DND-41 (cell line): ENCODE measurements around the gene IL2RA.
"Not testable (repeated sequence)": the region's sequence is repeated elsewhere in the genome, so short reads cannot be mapped to it uniquely, and the experiment has no call there.

Source experiments
- ATAC-seq: fragments of 200-7000 bp; cut with Tn5 transposase; 3 replicates; pipeline ENCODE4 v1.9.1; 2021; ENCODE audit warnings: low read depth; ENCODE audit not compliant: insufficient read depth
- DNase-seq: peaks from one replicate; pipeline ENCODE4 v3.0.0-alpha.2; 2020
- H2AFZ ChIP-seq: 2 replicates; pipeline ENCODE4 v1.6.0; 2012; ENCODE audit warnings: low read depth, low read length
- H3K27ac ChIP-seq: 2 replicates; pipeline ENCODE4 v1.5.1; 2012; ENCODE audit warnings: low read length, inconsistent platforms
- H3K27me3 ChIP-seq: fragments of 200-600 bp; sonication (generic); 2 replicates; pipeline ENCODE4 v1.6.0; 2012; ENCODE audit warnings: low read length, mild to moderate bottlenecking, inconsistent platforms; ENCODE audit not compliant: insufficient read depth, poor library complexity
- H3K36me3 ChIP-seq: 2 replicates; pipeline ENCODE4 v1.5.1; 2012; ENCODE audit warnings: low read length, inconsistent platforms; ENCODE audit not compliant: insufficient read depth
- H3K4me1 ChIP-seq: 2 replicates; pipeline ENCODE4 v1.5.1; 2012; ENCODE audit warnings: mild to moderate bottlenecking, low read length; ENCODE audit not compliant: insufficient read depth
- H3K4me2 ChIP-seq: 2 replicates; pipeline ENCODE4 v1.6.0; 2012; ENCODE audit warnings: mild to moderate bottlenecking, moderate library complexity, low read length, inconsistent platforms; ENCODE audit not compliant: insufficient read depth
- H3K4me3 ChIP-seq, 2 experiments: fragments of 200-600 bp in 1 of 2; shearing (Covaris generic) in 1 of 2; 2 replicates each; pipeline ENCODE4 v1.5.1; 2012 to 2016; ENCODE audit warnings: inconsistent platforms in 2 of 2, low read length in 2 of 2, mild to moderate bottlenecking in 2 of 2, low read depth in 1 of 2, moderate library complexity in 1 of 2
- H3K79me2 ChIP-seq: 2 replicates; pipeline ENCODE4 v1.6.0; 2012; ENCODE audit warnings: low read length, inconsistent platforms; ENCODE audit not compliant: insufficient read depth
- H3K9ac ChIP-seq: 2 replicates; pipeline ENCODE4 v1.6.0; 2012; ENCODE audit warnings: low read depth, mild to moderate bottlenecking, inconsistent platforms, low read length, moderate library complexity
- H3K9me3 ChIP-seq: 2 replicates; pipeline ENCODE4 v1.5.1; 2012; ENCODE audit warnings: low read length, moderate library complexity, mild to moderate bottlenecking, inconsistent platforms; ENCODE audit not compliant: insufficient read depth, severe bottlenecking
- H4K20me1 ChIP-seq: 2 replicates; pipeline ENCODE4 v1.6.0; 2012; ENCODE audit warnings: low read length; ENCODE audit not compliant: insufficient read depth
- EZH2 ChIP-seq: IDR thresholded peaks from 3 replicates; pipeline ENCODE4 v1.6.1; 2012; ENCODE audit warnings: borderline replicate concordance, low read depth, mild to moderate bottlenecking, moderate library complexity, low read length, inconsistent platforms; ENCODE audit not compliant: severe bottlenecking
- TF ChIP-seq, protein P1 (sequence below): IDR thresholded peaks from 2 replicates; pipeline ENCODE4 v1.5.1; 2012; ENCODE audit warnings: borderline replicate concordance, low read length, moderate library complexity, mild to moderate bottlenecking; ENCODE audit not compliant: poor library complexity, severe bottlenecking; ENCODE audit errors: extremely low read depth

Gene IL2RA

DNA sequence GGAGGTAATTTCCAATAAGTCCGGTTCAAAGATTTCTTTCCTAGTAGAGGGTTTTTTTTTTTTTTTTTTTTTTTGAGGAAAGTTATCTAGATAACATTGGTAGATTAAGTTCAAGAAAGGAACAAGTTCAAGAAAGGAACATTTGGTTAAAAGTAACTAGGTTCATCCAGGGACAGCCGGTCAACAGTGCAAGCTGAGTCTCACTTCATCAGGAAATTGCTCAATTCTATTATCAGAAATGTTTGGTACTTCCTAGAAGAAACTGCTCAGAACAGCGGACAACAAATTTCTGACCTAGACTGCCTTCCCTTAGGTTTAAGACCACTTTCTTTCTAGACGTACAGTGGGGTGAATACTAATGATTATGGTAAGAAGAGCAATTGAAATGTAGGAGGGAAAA lies 3.7 kb upstream of the IL2RA start:
- no peak for DNase-seq

DNA sequence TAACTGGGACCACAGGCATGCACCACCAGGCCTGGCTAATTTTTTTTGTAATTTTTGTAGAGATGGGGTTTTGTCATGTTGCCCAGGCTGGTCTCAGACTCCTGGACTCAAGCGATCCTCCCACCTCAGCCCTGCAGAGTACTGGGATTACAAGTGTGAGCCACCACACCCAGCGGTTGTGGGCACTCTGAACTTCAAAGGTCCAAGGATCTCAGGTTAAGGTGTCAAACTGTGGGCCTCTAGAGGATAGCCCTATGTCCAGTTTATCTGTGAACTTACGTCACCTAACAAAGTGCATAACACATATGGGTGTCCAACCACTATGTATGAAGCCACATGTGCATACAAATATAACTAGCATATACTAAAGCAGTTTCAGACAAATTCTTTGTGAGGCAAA lies 3.2 kb upstream of the IL2RA start:
- no peak overlapping the region for H3K9ac ChIP-seq
- H3K4me3 ChIP-seq = no peak overlapping the region
- no peaks in the 10 kb centered on the region for H4K20me1 ChIP-seq
- H3K79me2 ChIP-seq = no peaks in the 10 kb centered on the region
- no peak overlapping the region for H3K4me2 ChIP-seq
- ATAC-seq (no peak), DNase-seq (no peak)
- no peaks in the 10 kb centered on the region for H3K36me3 ChIP-seq
- no peak overlapping the region for H2AFZ ChIP-seq
- no peaks in the 10 kb centered on the region for H3K9me3 ChIP-seq
- H3K27me3 ChIP-seq = no peaks in the 10 kb centered on the region
- H3K4me1 ChIP-seq = peaks cover 42% of the 10 kb centered on the region
- no peak overlapping the region for H3K27ac ChIP-seq
- TF ChIP-seq, protein P1, sequence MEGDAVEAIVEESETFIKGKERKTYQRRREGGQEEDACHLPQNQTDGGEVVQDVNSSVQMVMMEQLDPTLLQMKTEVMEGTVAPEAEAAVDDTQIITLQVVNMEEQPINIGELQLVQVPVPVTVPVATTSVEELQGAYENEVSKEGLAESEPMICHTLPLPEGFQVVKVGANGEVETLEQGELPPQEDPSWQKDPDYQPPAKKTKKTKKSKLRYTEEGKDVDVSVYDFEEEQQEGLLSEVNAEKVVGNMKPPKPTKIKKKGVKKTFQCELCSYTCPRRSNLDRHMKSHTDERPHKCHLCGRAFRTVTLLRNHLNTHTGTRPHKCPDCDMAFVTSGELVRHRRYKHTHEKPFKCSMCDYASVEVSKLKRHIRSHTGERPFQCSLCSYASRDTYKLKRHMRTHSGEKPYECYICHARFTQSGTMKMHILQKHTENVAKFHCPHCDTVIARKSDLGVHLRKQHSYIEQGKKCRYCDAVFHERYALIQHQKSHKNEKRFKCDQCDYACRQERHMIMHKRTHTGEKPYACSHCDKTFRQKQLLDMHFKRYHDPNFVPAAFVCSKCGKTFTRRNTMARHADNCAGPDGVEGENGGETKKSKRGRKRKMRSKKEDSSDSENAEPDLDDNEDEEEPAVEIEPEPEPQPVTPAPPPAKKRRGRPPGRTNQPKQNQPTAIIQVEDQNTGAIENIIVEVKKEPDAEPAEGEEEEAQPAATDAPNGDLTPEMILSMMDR = no peak
- TF ChIP-seq EZH2 = no peak

More for the DNA sequence above, 3.7 kb upstream of the IL2RA start:
- no peaks in the 10 kb centered on the region for H3K36me3 ChIP-seq
- no peak overlapping the region for H3K4me3 ChIP-seq
- H3K9ac ChIP-seq = no peak overlapping the region
- H3K27ac ChIP-seq = no peak overlapping the region
- no peaks in the 10 kb centered on the region for H3K27me3 ChIP-seq
- no peak for ATAC-seq
- TF ChIP-seq, protein P1 = no peak
- TF ChIP-seq EZH2 = no peak
- H3K4me1 ChIP-seq = peaks cover 46% of the 10 kb centered on the region
- H3K4me2 ChIP-seq = no peak overlapping the region
- no peaks in the 10 kb centered on the region for H3K9me3 ChIP-seq
- no peaks in the 10 kb centered on the region for H4K20me1 ChIP-seq
- H2AFZ ChIP-seq = no peak overlapping the region
- H3K79me2 ChIP-seq = no peaks in the 10 kb centered on the region

DNA sequence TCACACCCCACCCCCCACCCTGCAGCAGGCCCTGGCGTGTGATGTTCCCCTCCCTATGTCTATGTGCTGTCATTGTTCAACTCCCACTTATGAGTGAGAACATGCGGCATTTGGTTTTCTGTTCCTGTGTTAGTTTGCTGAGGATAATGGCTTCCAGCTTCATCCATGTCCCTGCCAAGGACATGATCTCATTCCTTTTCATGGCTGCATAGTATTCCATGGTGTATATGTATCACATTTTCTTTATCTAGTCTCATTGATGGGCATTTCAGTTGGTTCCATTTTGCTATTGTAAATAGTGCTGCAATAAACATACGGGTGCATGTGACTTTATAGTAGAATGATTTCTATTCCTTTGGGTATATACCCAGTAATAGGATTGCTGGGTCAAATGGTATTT lies 2.6 kb upstream of the IL2RA start:
- not testable (repeated sequence) for H2AFZ ChIP-seq, H3K4me3 ChIP-seq, H3K4me2 ChIP-seq, H4K20me1 ChIP-seq, ATAC-seq, H3K27me3 ChIP-seq, H3K9me3 ChIP-seq, H3K27ac ChIP-seq, H3K79me2 ChIP-seq, H3K36me3 ChIP-seq, DNase-seq, H3K9ac ChIP-seq
- peaks cover 35% of the 10 kb centered on the region for H3K4me1 ChIP-seq

DNA sequence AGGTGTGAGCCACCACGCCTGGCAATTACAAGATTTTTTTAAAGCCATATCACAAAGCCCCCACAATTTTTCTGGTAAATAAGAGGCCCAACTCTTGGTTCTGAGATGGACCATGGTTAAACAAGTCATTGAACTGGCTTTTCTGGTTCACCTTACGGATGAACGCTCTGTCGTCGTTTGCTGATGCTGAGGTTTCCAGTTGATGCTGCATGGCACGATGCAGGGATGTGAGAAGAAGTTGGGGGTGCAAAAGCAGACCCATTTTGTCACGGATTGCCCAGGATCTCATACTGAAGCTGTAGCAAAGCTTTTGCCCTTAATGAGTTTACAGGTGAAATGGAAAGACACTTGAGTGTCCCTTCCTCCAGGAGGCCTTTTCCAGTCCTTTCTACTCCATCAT lies 2.0 kb upstream of the IL2RA start:
- no peak overlapping the region for H3K4me2 ChIP-seq
- H3K36me3 ChIP-seq = no peaks in the 10 kb centered on the region
- peaks cover 29% of the 10 kb centered on the region for H3K4me1 ChIP-seq
- no peak overlapping the region for H3K9ac ChIP-seq
- H2AFZ ChIP-seq = no peak overlapping the region
- no peak overlapping the region for H3K4me3 ChIP-seq
- peaks cover 2% of the 10 kb centered on the region for H3K27me3 ChIP-seq
- TF ChIP-seq, protein P1 = no peak
- no peak for TF ChIP-seq EZH2
- no peak for ATAC-seq
- H3K27ac ChIP-seq = no peak overlapping the region
- H3K79me2 ChIP-seq = no peaks in the 10 kb centered on the region
- no peaks in the 10 kb centered on the region for H4K20me1 ChIP-seq
- DNase-seq = no peak
- no peaks in the 10 kb centered on the region for H3K9me3 ChIP-seq
